ENCODE results near the gene CAMSAP2. TPM values are rescaled to one million over a fixed set of nuclear protein-coding genes. Genes with fewer than 3 reads are reported as not detected.

The CAMSAP2 gene
- total and polyA plus RNA-seq, 2 of the 8 experiments (the other 6 are each of a cell fraction or from before 2014, with no cell fraction given), result 4.2 to 27.6 TPM

- POLR2A ChIA-PET (ENCODE audit: partially characterized antibody), result interaction anchor here (1.0 kb wide), 1 partner anchor 114 kb away, joined by 3 read pairs; no protein-coding TSS in a partner anchor
- Histone ChIP-seq H4K91ac (replicated peaks; ENCODE audit: insufficient read length, low read length) (no peak overlapping the region), H2BK20ac (ENCODE audit: low read length) (no peak overlapping the region), H4K20me1 (replicated peaks in 1 of 2; ENCODE audit: control insufficient read depth in 1 of 2, insufficient read depth in 2 of 2, low read length in 2 of 2) (peaks cover 1 to 6% of the 10 kb centered on the region in 2 experiments), H3K4me1 (replicated peaks in 1 of 4; ENCODE audit: control insufficient read depth in 3 of 4, insufficient read depth in 4 of 4, low read length in 3 of 4) (peaks cover 0 to 7% (median 2%) of the 10 kb centered on the region in 4 experiments; a peak in 2 of 7 replicates), H3K9ac (replicated peaks in 1 of 4; ENCODE audit: extremely low read depth in 1 of 4, low read depth in 3 of 4, low read length in 3 of 4) (no peak overlapping the region), H2BK120ac (replicated peaks; ENCODE audit: low read depth, low read length) (no peak overlapping the region), H3K27ac (ENCODE audit: low read depth, low read length) (no peak overlapping the region), H2BK5ac (ENCODE audit: low read depth, low read length) (no peak overlapping the region), H3K4me3 (ENCODE audit: extremely low read depth in 1 of 4, insufficient read depth in 2 of 4, low read depth in 3 of 4, low read length in 4 of 4) (no peak overlapping the region), H3K14ac (ENCODE audit: insufficient read length) (no peak overlapping the region), H4K5ac (ENCODE audit: insufficient read length, low read depth, low read length) (no peak overlapping the region), H4K8ac (ENCODE audit: extremely low read depth, insufficient read depth, low read length) (no peak overlapping the region), H3K79me2 (ENCODE audit: control insufficient read depth in 1 of 2, insufficient read depth in 2 of 2, low read length in 2 of 2) (peaks cover 9 to 88% of the 10 kb centered on the region in 2 experiments; a peak in 3 of 4 replicates), H3K79me1 (ENCODE audit: low read depth, low read length) (no peaks in the 10 kb centered on the region; the same call in none of the 2 replicates), H3K18ac (ENCODE audit: extremely low read depth, low read length) (no peak overlapping the region), H3K23me2 (ENCODE audit: low read depth, low read length) (peaks cover 9% of the 10 kb centered on the region), H2AK5ac (ENCODE audit: low read depth, low read length) (no peak overlapping the region), H3K27me3 (replicated peaks in 1 of 4; ENCODE audit: control insufficient read depth in 3 of 4, extremely low read depth in 1 of 4, insufficient read depth in 3 of 4, low read length in 3 of 4) (no peaks in the 10 kb centered on the region), H3K36me3 (ENCODE audit: control insufficient read depth in 2 of 4, insufficient read depth in 4 of 4, low read length in 3 of 4) (no peaks in the 10 kb centered on the region), H2AFZ (ENCODE audit: low read length) (no peak overlapping the region), H3K4ac (replicated peaks; ENCODE audit: insufficient read length, low read depth, low read length) (no peak overlapping the region), H3K56ac (replicated peaks; ENCODE audit: insufficient read length, low read depth, low read length) (no peak overlapping the region), H3K4me2 (ENCODE audit: insufficient read depth in 1 of 2, low read depth in 2 of 2, low read length in 2 of 2) (no peak overlapping the region), H3K23ac (ENCODE audit: insufficient read length) (no peak overlapping the region), H2BK12ac (ENCODE audit: low read depth, low read length) (no peak overlapping the region), H3K9me3 (ENCODE audit: insufficient read depth in 2 of 2, low read depth in 1 of 2, low read length in 1 of 2) (no peaks in the 10 kb centered on the region), H2BK15ac (ENCODE audit: low read length) (no peak overlapping the region)
- WGBS, 2 experiments (ENCODE audit: extremely low coverage in 1 of 2, insufficient coverage in 1 of 2, insufficient read length in 1 of 2, insufficient replicate concordance in 2 of 2, low coverage in 1 of 2, low lambda C conversion rate in 2 of 2, missing lambda C conversion rate in 1 of 2), result 70 to 100% methylated on average over 1 of the region's 1 CpG
- no peak for FAIRE-seq
- no peak for DNase-seq (ENCODE audit: low read depth in 1 of 2, low spot score in 2 of 2)
- CTCF ChIA-PET (ENCODE audit: partially characterized antibody), result interaction anchor here (0.7 to 1.7 kb wide), 2 partner anchors 11 to 16 kb away, joined by 3 read pairs; no protein-coding TSS in a partner anchor
- TF ChIP-seq SAP30 (IDR thresholded peaks at IDR 0.05; ENCODE audit: insufficient read depth, insufficient replicate concordance, low read length) (no peak), MAFK (IDR thresholded peaks at IDR 0.05; ENCODE audit: low read depth, low read length) (no peak), SRF (IDR thresholded peaks at IDR 0.05; ENCODE audit: low read depth, low read length) (no peak), YY1 (IDR thresholded peaks at IDR 0.05; ENCODE audit: low read depth, low read length) (no peak), RNF2 (IDR thresholded peaks at IDR 0.05; ENCODE audit: borderline replicate concordance, low read depth, low read length, missing control alignments, poor library complexity, severe bottlenecking) (no peak), EZH2 (IDR thresholded peaks at IDR 0.05; ENCODE audit: low read depth, low read length, severe bottlenecking) (no peak), POLR2AphosphoS5 (IDR thresholded peaks at IDR 0.05; ENCODE audit: low read depth, low read length) (no peak), SP1 (IDR thresholded peaks at IDR 0.05; ENCODE audit: low read depth, low read length) (no peak), CBX5 (IDR thresholded peaks at IDR 0.05; ENCODE audit: low read depth, low read length) (no peak), BACH1 (IDR thresholded peaks at IDR 0.05; ENCODE audit: low read length) (no peak), EP300 (IDR thresholded peaks at IDR 0.05; ENCODE audit: borderline replicate concordance in 1 of 2, low read depth in 2 of 2, low read length in 2 of 2) (no peak)
These were observed 5.5 kb downstream of the CAMSAP2 start for GRCh38 chr1:200744143-200744542.
